Heart left ventricle (tissue), 16 donors: ENCODE measurements around the gene HMGN4. TPM values are rescaled to one million over a fixed set of nuclear protein-coding genes. Genes with fewer than 3 reads are reported as not detected.

Experiments used
- ATAC-seq, 4 donors: fragments of 200-7000 bp; cut with Tn5 transposase; one replicate each; pipeline ENCODE4 v1.9.1; 2020 to 2022; ENCODE audit warnings: moderate library complexity in 4 of 4, mild to moderate bottlenecking in 3 of 4, moderate number of reproducible peaks in 1 of 4
- DNase-seq, 5 donors: peaks; one replicate each; pipeline ENCODE4 v3.0.0-alpha.2; 2020
- H3K27ac ChIP-seq, 12 donors: fragments of 200-600 bp; sonication (generic) in 4 of 12; one replicate each; pipeline versions ENCODE4 v1.5.0 to v1.8.0; 2016 to 2022; ENCODE audit warnings: mild to moderate bottlenecking in 2 of 12
- H3K27me3 ChIP-seq, 9 donors: fragments of 200-600 bp; sonication (generic) in 2 of 9; one replicate each; pipeline versions ENCODE4 v1.5.1 to v1.8.0; 2016 to 2022; ENCODE audit warnings: mild to moderate bottlenecking in 3 of 9
- H3K36me3 ChIP-seq, 9 donors: fragments of 200-600 bp; sonication (generic) in 2 of 9; one replicate each; pipeline versions ENCODE4 v1.5.0 to v1.8.0; 2018 to 2022; ENCODE audit warnings: mild to moderate bottlenecking in 2 of 9
- H3K4me1 ChIP-seq, 12 donors: fragments of 200-600 bp; sonication (generic) in 4 of 12; one replicate each; pipeline versions ENCODE4 v1.5.0 to v1.8.0; 2016 to 2022; ENCODE audit warnings: mild to moderate bottlenecking in 3 of 12
- H3K4me3 ChIP-seq, 12 donors: fragments of 200-600 bp; sonication (generic) in 4 of 12; one replicate each; pipeline versions ENCODE4 v1.5.0 to v1.8.0; 2017 to 2022; ENCODE audit warnings: mild to moderate bottlenecking in 9 of 12, moderate library complexity in 4 of 12
- H3K9me3 ChIP-seq, 12 donors: fragments of 200-600 bp; sonication (generic) in 4 of 12; one replicate each; pipeline versions ENCODE4 v1.5.0 to v1.8.0; 2016 to 2022; ENCODE audit warnings: mild to moderate bottlenecking in 1 of 12
- POLR2A ChIP-seq, 2 donors: fragments of 450-650 bp; IDR thresholded peaks; one replicate each; pipeline ENCODE4 v1.6.1; 2017; ENCODE audit warnings: antibody characterized with exemption in 2 of 2, mild to moderate bottlenecking in 2 of 2, moderate library complexity in 2 of 2
- WGBS, 4 donors: extraction: QIAGEN DNeasy Blood & Tissue Kit in 2 of 4; methylation state at CpG; one replicate each; pipeline versions ENCODE4 v1.1.5 to v1.1.7; 2013 to 2018; 5-methylcytosine and 5-hydroxymethylcytosine counted together
- intact Hi-C, 10 donors: fragments of 100-400 bp; cut with DNase I; formaldehyde crosslinking; loops; one replicate each; pipeline versions ENCODE4 v1.11.1 to v1.14.2; 2022
- polyA plus RNA-seq, 2 donors: library from polyadenylated mRNA; stranded (reverse); fragments of 200-250 nt; gene quantifications; one replicate each; pipeline ENCODE4 v1.2.3, GENCODE V29; 2013
- total RNA-seq, 9 donors: library from RNA; depleted of rRNA in 2 of 9; stranded (reverse); fragments of >200 nt in 2 of 9; fragmentation: NEBNext Ultra II Directional in 3 of 9; extraction: Animal tissue kit (Norgen Biotek cat#: 25700) in 3 of 9; gene quantifications; one replicate each; pipeline versions ENCODE4 v1.1.0 to v1.2.4, GENCODE V29; 2016 to 2023
- TF ChIP-seq, protein P1 (sequence below), 12 donors: fragments of 200-600 bp; sonication (generic) in 4 of 12; IDR thresholded peaks; one replicate each; pipeline versions ENCODE4 v1.5.0 to v1.8.0; 2018 to 2022; ENCODE audit warnings: antibody characterized with exemption in 12 of 12, mild to moderate bottlenecking in 5 of 12
- donor health status: ischemic (EF 13 %, LVEDD 7.1; RV severe dilation, severe dysfunction).
- donor health status: healthy with polysubstance abuse.
- donor health status: DM: no; HTN: yes; CAD: no.
- donor health status: DM: no; HTN: no; CAD: no.
- donor health status: ischemic (EF 25% LVEDD 6.9; RV normal size, moderate dysfunction).
- donor health status: ischemic (EF 25% LVEDD 5.7; RV mildly dilated, moderate dysfunction).
- donor health status: healthy.
- donor health status: DM: yes; HTN: yes; CAD: no.
- donor health status: ischemic (EF 35%, LVEDD 5.7; RV mildly dilated, moderate dysfunction).
- donor health status: nonischemic (EF 11% LVEDD 7.7; RV severe dilation, severe dysfunction).
- donor health status: DM: yes; HTN: yes; CAD: no.
- donor health status: PGD.
- donor health status: ischemic (EF 29% LVEDD 5.4; RV normal size, mild dysfunction).
- donor health status: nonischemic (EF 23%, LVEDD 6.1; RV moderate dilation, normal function).

Gene HMGN4
- total and polyA plus RNA-seq, 11 donors: 5.8 to 52.8 (median 32.1) TPM

DNA sequence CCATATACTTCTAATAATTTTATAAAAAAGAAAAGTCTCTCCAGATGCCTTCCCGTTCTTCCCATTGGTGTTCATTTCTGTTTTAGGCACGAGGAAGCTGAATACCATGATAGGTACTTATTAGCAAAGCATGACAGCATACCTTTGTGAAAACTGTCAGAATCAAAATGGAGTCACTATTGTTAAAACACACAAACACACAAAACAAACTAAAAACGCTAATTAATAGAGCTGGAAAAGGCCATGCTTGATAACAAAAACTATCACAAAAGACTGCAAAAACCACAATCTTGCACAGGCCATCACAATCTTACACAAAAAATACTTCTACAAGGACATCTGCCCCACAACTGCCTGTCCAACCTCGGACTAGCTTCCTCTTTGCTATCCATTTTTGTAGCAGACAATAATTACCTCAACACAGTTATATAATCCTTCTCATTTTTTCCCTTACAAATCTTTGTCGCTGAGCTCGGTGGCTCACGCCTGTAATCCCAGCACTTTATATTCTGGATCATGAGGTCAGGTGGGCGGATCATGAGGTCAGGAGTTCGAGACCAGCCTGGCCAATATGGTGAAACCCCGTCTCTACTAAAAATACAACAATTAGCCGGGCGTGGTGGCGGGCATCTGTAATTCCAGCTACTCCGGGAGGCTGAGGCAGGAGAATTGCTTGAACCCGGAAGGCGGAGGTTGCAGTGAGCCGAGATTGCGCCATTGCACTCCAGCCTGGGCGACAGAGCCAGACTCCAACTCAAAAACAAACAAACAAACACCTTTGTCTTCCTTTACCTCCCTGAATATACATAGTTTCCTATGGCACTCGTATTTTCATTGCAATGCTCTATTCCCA is 55.3 kb downstream of the HMGN4 start:
- DNase-seq (no peak), ATAC-seq (no peak)
- no peak overlapping the region for H3K27ac ChIP-seq
- 31 to 53% (median 42%) methylated on average over 20 of the region's 20 CpGs for whole genome bisulfite sequencing, 4 donors
- peaks cover 3 to 51% (median 21%) of the 10 kb centered on the region in 9 donors for H3K27me3 ChIP-seq
- H3K4me1 ChIP-seq: peaks cover 0 to 36% (median 13%) of the 10 kb centered on the region in 12 donors
- H3K9me3 ChIP-seq: no peaks in the 10 kb centered on the region
- no peak overlapping the region for H3K4me3 ChIP-seq
- intact Hi-C loops: loop anchor here in 6 of 10 donors (2.0 to 10.0 kb wide), 7 partner anchors 21 to 1271 kb away; a partner anchor contains a TSS
- TF ChIP-seq, protein P1, sequence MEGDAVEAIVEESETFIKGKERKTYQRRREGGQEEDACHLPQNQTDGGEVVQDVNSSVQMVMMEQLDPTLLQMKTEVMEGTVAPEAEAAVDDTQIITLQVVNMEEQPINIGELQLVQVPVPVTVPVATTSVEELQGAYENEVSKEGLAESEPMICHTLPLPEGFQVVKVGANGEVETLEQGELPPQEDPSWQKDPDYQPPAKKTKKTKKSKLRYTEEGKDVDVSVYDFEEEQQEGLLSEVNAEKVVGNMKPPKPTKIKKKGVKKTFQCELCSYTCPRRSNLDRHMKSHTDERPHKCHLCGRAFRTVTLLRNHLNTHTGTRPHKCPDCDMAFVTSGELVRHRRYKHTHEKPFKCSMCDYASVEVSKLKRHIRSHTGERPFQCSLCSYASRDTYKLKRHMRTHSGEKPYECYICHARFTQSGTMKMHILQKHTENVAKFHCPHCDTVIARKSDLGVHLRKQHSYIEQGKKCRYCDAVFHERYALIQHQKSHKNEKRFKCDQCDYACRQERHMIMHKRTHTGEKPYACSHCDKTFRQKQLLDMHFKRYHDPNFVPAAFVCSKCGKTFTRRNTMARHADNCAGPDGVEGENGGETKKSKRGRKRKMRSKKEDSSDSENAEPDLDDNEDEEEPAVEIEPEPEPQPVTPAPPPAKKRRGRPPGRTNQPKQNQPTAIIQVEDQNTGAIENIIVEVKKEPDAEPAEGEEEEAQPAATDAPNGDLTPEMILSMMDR (IDR thresholded peaks at IDR 0.05): no peak
- TF ChIP-seq POLR2A (IDR thresholded peaks at IDR 0.05): no peak
- H3K36me3 ChIP-seq: peaks cover 0 to 7% (median 6%) of the 10 kb centered on the region in 9 donors

DNA sequence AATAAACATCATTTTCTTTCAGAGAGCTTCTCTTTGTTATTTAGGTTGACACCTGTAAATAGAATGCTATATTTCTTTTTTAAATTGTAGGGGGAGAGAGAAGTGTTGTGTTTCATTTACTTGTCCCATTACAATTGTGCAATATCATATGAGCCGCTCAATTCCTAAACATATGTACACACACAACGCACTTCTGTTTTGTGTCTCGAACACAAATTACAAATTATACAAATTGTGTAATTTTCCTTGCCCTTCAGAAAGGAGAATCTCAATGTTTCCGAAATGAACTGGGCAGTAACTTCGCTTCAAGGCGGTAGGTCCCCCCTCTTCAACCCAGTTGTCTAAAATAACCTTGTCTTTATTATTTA is 55.9 kb downstream of the HMGN4 start:
- H3K27ac ChIP-seq: no peak overlapping the region
- ATAC-seq: no peak
- H3K27me3 ChIP-seq: peaks cover 3 to 51% (median 21%) of the 10 kb centered on the region in 9 donors
- WGBS, 4 donors: 33 to 51% (median 39%) methylated on average over 6 of the region's 6 CpGs
- H3K36me3 ChIP-seq: peaks cover 0 to 13% (median 12%) of the 10 kb centered on the region in 9 donors
- no peaks in the 10 kb centered on the region for H3K9me3 ChIP-seq
- H3K4me3 ChIP-seq: no peak overlapping the region
- DNase-seq: no peak
- intact Hi-C loops: loop anchor here in 6 of 10 donors (2.0 to 10.0 kb wide), 7 partner anchors 21 to 1271 kb away; a partner anchor contains a TSS
- H3K4me1 ChIP-seq: peaks cover 0 to 36% (median 13%) of the 10 kb centered on the region in 12 donors
- no peak for TF ChIP-seq POLR2A (IDR thresholded peaks at IDR 0.05)
- TF ChIP-seq, protein P1 (IDR thresholded peaks at IDR 0.05): no peak

DNA sequence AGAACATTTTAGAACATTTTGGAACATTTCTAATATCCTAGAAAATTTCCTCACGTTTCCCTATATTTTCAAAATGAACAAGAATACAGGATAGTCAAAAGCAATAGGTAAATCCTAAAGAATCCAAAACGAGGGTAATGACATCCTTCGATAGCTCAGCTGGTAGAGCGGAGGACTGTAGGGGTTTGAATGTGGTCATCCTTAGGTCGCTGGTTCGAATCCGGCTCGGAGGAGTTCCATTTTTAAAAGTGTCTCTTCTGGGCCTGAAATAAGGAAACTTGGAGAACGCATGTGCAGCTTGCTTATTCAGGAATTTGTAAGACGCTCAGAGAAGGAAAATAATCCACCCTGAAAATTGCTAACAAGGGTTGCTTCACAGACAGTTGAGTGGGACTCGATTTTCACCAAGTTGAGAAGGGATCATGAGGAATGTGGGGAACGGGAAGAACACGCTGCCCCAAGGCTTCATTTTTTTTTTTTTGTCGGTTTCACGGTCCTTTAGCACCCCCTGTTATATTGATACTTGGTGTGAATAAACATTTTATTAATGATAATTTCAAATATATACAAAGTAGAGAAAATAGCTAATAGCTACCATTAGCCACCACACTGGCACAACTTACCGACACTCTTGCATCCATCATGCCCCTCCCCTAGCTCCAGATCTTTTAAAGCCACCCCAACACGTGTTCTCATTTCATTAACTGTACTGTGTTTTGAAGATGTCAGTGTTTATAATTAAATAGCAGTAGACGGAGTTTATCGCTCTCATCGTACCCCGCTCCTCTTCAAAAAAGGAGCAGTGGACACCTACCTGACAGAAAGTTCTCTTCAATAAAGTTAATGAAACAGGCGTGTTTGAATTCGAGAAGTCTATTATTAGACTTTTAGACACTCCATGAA is 56.8 kb downstream of the HMGN4 start:
- ATAC-seq: no peak
- H3K36me3 ChIP-seq: peaks cover 0 to 22% (median 20%) of the 10 kb centered on the region in 9 donors
- peak overlapping the region in 10 of 12 donors; percentile 84 to 94 (median 88) for H3K27ac ChIP-seq
- 23 to 31% (median 29%) methylated on average over 23 of the region's 23 CpGs for WGBS, 4 donors
- H3K9me3 ChIP-seq: no peaks in the 10 kb centered on the region
- intact Hi-C loops: loop anchor here (1.0 to 10.0 kb wide), 11 partner anchors 22 to 1270 kb away; a partner anchor contains a TSS
- H3K4me1 ChIP-seq: peaks cover 0 to 36% (median 13%) of the 10 kb centered on the region in 12 donors
- H3K4me3 ChIP-seq: peak overlapping the region in 10 of 12 donors; percentile 67 to 96 (median 87)
- peaks cover 3 to 45% (median 21%) of the 10 kb centered on the region in 9 donors for H3K27me3 ChIP-seq
- TF ChIP-seq, protein P1 (IDR thresholded peaks at IDR 0.05): no peak
- TF ChIP-seq POLR2A (IDR thresholded peaks at IDR 0.05): no peak
- DNase-seq: no peak
